C4-2B (cell line): ENCODE measurements around the gene KLK8.

Experiments
- H3K27ac ChIP-seq: fragments of 450-650 bp; 2 replicates; pipeline ENCODE4 v1.5.1; 2017
- ZFX ChIP-seq: fragments of 450-650 bp; IDR thresholded peaks from 2 replicates; pipeline ENCODE4 v1.6.1; 2017
- TF ChIP-seq, protein P1 (sequence below): fragments of 450-650 bp; conservative IDR thresholded peaks from 2 replicates; pipeline ENCODE4 v1.5.1; 2017; ENCODE audit warnings: mild to moderate bottlenecking

Gene KLK8

DNA sequence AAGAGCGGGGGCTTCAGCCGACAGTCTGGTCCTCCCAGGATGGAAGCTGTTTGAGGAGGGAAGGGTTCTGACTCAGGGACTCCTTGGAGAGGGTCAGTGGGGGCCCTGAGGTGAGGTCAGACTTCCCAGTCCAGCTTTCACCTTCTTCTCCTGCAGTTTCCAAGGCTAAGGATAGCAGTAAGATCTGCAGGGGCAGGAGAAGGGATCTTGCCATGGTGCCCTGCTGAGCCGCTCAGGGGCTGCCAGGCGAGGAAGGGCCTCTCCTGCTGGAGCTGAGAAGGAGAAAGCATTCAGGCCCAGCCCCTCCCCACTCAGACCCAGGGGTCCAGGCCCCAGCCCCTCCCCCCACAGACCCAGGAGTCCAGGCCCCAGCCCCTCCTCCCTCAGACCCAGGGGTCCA, 19.2 kb downstream of the KLK8 start:
- TF ChIP-seq, protein P1, sequence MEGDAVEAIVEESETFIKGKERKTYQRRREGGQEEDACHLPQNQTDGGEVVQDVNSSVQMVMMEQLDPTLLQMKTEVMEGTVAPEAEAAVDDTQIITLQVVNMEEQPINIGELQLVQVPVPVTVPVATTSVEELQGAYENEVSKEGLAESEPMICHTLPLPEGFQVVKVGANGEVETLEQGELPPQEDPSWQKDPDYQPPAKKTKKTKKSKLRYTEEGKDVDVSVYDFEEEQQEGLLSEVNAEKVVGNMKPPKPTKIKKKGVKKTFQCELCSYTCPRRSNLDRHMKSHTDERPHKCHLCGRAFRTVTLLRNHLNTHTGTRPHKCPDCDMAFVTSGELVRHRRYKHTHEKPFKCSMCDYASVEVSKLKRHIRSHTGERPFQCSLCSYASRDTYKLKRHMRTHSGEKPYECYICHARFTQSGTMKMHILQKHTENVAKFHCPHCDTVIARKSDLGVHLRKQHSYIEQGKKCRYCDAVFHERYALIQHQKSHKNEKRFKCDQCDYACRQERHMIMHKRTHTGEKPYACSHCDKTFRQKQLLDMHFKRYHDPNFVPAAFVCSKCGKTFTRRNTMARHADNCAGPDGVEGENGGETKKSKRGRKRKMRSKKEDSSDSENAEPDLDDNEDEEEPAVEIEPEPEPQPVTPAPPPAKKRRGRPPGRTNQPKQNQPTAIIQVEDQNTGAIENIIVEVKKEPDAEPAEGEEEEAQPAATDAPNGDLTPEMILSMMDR, result no peak
- no peak for TF ChIP-seq ZFX
- no peak overlapping the region for H3K27ac ChIP-seq

DNA sequence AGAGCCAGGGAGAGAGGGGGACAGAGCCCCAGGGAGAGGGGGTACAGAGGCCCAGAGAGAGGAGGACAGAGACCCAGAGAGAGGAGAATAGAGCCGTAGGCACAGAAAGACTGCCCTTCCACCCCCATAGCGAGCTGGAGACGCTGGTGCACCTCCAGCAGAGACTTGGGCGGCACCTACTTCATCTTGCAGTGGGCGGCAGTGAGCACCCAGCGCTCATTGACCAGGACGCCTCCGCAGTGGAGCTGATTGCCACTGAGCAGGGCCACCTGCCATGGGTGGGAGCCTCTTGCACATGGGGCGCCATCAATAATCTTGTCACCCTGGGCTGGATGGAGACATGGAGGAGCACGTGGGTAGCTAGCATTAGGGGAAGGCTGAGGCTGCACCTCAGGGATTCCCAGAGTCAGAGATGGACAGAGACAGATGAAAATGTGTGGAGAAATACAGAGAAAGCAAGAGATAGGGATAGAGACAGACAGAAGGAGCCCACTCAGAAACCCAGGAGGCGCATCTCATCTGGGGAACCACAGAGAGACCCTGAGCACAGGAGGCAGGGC, 19.7 kb downstream of the KLK8 start:
- TF ChIP-seq, protein P1, result no peak
- no peak for TF ChIP-seq ZFX

DNA sequence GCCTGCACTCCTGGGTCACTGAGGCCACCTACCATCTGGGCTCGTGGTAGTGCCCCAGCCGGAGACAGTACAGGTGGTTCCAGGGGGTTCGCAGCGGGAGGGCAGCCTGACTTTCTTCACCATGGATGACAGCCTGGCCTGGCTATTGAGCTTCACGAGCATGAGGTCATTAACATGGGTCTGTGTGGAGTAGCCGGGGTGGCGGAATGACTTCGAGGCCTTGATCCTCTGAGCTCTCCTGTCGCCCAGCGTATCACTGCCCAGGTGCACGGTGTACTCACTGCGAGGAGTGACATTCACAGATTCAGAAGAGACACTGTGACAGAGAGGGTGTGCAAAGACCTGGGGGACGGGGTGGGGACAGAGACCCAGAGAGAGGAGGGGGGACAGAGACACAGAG, 21.2 kb downstream of the KLK8 start:
- no peak overlapping the region for H3K27ac ChIP-seq
- TF ChIP-seq, protein P1, result no peak

More for the DNA sequence above, 19.7 kb downstream of the KLK8 start:
- H3K27ac ChIP-seq, result no peak overlapping the region

DNA sequence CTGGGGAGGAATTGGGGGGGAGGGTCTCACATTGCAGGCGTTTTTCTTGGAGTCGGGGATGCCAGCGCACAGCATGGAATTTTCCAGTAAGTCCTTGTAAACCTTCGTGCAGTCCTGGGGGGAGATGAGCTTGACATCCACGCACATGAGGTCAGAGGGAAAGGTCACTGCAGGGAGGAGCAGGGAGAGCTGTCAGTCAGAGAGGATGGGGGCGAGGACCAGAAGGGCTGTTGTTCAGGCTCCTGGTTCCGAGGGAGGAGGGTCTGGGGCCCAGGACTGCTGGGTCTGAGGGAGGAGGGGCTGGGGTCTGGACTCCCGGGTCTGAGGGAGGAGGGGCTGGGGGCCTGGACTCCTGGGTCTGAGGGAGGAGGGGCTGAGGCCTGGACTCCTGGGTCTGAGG, 21.6 kb downstream of the KLK8 start:
- TF ChIP-seq ZFX, result no peak
- TF ChIP-seq, protein P1, result no peak
- H3K27ac ChIP-seq, result no peak overlapping the region

DNA sequence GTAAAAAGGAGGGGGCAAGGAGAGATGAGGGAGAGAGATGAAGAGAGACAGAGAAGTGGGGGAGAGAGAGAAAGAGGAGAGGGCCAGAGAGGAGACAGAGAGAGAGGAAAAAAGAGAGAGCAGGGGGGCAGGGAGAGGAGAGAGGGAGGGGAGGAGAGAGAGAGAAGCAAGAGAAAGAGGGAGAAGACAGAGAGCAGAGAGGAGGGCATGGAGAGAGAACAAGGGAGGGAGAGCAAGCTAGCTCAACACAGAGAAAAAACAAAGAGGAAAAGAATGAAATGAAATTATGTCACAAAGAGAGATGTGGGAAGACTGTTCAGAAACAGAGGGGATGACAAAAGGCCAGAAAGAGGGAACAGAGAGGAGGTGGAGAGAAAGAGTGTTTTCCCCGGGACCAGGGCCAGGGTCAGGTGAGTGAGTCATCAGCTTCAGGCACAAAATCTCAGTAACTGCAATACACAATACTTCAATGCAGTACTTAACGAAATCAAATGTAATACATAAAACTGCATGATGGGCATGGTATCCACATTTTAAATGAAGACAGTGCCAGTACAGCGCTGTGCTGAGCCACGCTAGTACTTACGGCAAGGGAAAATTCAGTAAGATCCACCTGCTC, 22.5 kb downstream of the KLK8 start:
- TF ChIP-seq ZFX, result no peak
- TF ChIP-seq, protein P1, result no peak

DNA sequence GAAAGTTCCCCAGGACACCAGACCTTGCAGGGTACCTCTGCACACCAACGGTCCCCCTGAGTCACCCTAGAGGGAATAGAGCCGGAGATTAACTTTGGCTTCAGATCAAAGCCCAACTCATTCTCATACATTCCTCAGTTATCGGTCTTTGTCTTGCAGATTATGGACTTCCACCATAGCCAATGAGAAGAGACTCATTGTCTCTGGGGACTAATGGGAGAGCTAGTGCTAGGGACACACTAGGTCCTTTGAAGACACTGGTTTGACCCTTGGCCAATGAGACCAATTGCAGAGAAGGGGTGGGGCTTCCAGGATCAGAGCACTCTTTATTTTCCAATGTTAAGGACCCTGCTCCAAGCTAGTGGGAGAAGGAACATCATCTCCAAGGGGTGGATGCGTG, 23.8 kb downstream of the KLK8 start:
- TF ChIP-seq, protein P1, result no peak
- H3K27ac ChIP-seq, result no peak overlapping the region

More for the DNA sequence above, 22.5 kb downstream of the KLK8 start:
- no peak overlapping the region for H3K27ac ChIP-seq

DNA sequence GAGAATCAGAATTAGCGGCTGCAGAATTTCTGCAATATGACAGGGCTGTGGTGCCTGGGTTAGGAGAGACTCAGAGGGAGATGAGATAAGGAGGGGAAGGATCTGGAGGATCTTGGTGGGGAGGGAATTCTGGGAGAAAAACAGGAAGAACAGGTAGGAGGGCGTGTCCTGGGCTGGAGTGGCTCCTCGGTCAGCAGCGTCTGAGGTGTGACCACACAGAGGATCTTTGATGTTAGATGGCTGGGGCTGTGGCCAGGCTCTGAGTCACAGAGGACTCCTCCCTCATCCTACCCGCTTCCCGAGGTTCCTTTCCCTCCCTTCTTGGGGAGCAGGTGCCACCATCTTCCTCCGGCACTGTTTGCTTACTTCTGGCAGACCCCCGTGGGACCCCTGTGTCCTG, 25.6 kb downstream of the KLK8 start:
- no peak for TF ChIP-seq ZFX
- TF ChIP-seq, protein P1, result no peak
- no peak overlapping the region for H3K27ac ChIP-seq
